Measurements from ENCODE around the gene RBP7.
"Not testable (repeated sequence)": the region's sequence is repeated elsewhere in the genome, so short reads cannot be mapped to it uniquely, and the experiment has no call there.

The RBP7 gene

DNA sequence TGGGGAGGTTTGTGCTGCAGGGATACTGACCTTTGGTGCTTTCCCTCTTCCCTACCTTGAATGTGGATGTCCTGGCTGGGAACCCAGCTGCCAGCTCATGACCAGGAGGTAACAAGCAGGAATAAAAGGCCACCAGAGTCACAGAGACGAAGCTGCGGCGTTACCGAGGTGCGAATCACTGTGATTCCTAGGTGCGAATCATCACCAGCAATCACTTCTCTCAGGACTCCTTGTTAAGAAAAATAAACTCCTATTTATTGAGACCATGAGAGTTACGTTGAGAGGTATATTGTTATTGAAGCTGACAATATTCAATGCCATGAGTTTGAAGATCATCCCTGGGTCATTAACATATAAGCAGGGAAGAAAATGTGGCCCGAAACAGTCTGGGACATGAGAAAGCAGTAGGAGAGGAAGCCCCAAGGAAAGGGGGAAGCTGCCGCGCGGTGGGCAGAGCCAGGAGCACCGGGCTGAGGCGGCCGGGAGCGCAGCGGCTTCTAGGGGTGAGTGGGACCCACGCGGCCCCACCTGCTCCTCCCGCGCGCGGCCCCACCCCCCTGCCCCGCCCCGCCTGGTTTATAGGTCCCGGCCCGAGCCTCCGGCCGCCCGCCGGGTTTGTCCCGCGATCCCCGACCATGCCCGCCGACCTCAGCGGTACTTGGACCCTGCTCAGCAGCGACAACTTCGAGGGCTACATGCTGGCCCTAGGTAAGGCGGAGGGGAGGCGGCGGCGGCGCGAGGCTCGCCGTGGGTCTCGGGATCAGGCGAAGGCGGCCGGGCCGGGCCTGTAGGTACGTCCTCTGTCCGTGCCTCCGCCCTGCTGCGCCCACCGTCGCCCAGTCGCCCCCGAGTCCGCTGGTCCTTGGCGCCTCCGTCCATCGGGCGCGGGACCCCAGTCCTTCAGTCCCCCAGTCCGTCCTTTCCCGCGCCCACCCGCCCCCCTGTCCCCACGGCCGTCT lies at the start of gene RBP7:
RBP7 (plus strand) TSS at position 605 of the 959 bp plus-strand sequence; CDS start at position 636, 31 bp downstream.
- no peak for DNase-seq

DNA sequence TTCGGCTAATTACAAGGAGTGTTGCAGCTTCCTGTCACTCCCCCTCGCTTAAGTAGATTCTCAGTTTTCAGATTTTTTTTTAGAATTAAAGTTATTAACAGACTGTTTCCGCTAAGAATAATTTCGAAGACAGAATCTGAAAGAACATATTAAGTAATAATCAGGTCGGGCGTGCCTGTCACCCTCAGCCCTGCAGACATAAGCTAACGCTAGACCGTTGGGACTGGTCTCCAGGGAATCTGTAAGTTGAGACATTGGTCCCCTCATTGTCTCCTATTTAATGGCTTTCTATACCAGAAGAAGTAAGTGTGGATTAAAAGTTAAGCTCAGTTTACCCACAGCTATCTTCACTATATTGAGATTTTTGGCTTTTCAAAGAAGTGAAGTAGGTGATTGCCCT lies 39.3 kb upstream of the RBP7 start:
- DNase-seq: no peak

DNA sequence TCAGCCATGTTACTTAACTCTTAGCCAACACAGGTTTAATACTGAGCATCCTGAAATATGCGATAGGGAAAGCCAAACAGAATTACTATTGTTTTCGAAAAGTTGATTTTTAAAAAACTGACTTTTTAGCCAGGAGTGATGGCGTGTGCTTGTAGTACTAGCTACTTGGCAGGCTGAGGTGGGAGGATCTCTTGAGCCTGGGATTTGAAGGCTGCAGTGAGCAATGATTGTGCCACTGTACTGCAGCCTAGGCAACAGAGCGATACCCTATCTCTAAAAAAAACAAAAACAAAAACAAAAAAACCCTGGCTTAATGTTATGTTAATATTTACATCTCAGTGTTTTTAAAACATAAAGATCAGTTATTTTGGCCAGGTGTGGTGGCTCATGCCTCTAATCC lies 37.0 kb upstream of the RBP7 start:
- no peak for DNase-seq

DNA sequence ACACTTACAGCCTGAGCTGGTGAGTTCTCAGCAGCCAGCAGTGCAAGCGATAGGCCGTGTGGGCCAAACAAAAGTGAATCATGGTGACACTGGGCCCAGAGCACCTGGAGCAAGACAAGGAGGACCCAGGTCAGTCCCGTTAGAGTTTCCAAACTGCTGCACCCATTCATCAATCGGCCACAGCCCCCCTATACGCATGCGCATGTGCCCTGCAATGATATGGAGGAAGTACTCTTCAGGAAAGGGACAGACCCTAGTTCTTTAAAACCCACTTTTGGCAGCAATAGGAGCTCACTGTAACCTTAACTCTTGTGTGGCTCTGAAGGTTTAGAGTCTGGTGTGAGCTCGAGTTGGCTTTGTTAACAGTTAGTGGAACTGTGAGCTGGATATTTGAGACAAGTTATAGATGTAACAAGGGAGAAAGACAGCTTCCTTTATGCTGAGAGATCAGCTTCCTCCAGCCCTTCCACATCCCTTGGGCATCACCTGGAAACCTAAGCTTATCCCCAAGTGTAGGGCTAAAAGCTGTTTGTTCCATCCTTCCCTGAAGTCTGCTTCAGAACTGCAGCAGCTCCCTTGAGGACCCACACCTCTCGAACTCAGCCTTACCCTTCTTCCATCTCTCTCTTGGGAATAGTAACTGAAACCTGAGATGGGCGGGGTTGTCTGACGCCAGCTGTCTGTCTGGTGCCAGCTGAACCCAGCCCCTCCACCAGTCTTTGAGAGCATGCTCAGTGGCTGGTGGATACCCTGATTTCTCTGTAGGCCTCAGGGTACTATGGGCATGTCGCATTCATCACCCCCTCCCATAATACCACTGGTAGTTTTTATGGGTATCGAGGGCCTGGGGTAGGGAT lies 36.1 kb upstream of the RBP7 start:
- DNase-seq: peak; percentile 23 to 65

- no peak for DNase-seq
These were observed 12.8 kb upstream of the RBP7 start for GRCh38 chr1:9984253-9984652.

GRCh38 chr1:9985001-9985400 lies 12.0 kb upstream of the RBP7 start:
- no peak for DNase-seq

DNA sequence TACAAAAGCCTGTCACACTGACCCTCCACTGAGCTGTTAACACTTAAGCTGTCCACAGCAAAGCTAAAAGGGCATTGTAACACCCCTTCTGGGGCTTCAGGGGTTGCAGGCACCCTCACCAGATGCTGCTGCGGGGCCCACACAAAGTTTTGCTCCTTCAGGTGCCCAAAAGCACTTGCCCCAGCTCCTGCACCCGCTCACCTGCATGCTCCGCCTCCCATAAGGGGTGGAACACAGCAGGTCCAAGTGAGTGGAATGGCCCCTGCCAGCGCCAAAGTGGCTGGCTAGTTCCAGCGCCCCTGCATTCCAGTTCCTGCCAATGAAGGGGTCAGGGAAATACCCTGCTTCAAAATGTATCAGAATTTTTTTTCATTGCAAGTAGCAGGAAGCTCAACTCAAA lies 7.3 kb upstream of the RBP7 start:
- DNase-seq: no peak

DNA sequence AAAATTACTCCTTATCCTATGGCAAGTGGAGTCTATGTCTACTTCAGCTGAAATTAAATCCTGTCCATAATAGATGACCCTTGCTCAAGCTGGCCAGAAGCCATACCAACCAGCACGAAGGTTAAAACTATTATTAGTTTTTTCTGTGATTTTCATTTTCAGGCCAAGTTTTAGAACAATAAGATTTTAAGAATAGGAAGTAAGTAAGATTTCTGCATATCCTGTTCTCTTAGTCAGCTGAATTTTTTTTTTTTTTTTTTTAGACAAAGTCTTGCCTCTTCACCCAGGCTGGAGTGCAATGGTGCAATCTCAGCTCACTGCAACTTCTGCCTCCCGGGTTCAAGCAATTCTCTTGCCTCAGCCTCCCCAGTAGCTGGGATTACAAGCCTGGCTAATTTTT lies 6.1 kb upstream of the RBP7 start:
- DNase-seq: no peak

DNA sequence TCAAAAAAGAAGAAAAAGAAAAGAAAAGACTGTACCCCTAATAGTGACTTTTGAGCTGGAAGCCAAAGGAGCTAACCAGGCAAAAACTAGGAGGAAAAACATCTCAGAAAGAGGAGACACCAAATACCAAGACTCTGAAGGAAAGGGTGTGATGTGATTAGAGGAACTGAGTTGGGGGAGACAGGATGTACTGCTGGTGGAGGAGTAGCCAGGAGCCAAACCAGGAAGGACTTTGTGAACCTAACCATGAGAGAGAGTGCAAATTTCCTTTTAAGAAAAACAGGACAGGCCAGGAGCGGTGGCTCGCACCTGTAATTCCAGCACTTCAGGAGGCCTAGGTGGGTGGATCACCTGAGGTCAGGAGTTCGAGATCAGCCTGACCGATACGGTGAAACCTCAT lies 4.1 kb upstream of the RBP7 start:
- no peak for DNase-seq

- no peak for DNase-seq
These were observed 3.4 kb upstream of the RBP7 start for GRCh38 chr1:9993561-9994075.

DNA sequence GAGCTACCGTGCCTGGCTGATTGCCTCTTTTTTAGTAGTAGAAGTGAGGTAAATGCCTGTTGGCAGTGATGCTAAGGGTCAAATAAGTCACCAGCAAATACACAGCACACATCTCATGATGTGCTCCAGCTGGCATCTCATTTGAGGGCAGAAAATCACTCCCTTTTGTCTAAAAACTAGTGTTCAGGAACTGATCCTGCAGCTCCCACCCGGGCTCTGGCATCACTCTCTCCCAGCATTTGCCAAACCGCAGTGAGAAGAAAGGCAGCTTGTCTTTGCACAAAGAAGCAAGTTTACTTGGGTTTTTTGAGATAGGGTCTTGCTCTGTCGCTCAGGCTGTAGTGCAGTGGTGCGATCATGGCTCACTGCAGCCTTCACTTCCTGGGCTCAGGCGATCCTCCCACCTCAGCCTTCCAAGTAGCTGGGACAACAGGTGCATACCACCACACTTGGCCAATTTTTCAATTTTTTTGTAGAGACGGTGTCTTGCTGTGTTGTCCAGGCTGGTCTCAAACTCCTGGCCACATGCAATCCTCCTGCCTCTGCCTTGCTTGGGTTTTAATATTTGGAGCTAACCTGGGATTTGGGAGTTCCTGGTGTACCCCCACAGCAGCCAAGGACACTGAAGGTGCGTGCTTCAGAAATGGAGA lies 4.1 kb downstream of the RBP7 start:
- no peak for DNase-seq

DNA sequence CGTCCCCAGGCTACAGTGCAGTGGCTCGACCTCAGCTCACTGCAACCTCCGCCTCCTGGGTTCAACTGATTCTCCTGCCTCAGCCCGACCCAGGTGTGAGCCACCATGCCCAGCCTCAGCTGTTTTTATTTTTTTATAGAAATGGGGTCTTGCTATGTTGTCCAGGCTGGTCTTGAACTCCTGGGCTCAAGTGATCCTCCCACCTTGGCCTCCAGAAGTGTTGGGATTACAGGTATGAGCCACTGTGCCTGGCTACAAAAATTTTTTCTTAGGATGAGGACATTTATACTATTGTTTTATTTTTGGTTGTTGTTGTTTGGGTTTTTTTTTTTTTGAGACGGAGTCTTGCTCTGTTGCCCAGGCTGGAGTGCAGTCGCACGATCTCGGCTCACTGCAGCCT lies 8.2 kb downstream of the RBP7 start:
- DNase-seq: not testable (repeated sequence)

- DNase-seq: no peak
These were observed 10.1 kb downstream of the RBP7 start for GRCh38 chr1:10007169-10007568.

DNA sequence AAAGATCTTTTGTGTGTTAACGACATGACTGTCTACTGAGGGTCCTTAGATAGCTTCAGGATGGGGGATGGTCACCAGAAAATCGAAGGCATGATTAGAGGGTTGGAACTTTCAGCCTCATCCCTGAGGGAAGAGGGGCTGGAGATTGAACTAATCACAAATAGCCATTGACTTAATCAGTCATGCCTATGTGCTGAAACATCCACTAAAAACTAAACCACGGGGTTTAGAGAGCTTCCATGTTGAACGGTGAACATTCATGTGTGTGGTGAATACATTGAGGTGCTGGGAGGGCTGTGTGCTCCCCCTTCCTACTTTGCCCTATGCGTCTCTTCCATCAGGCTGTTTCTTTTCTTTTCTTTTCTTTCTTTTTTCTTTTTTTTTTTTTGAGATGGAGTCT lies 17.0 kb downstream of the RBP7 start:
- DNase-seq: no peak

GRCh38 chr1:10019561-10019960 lies 22.5 kb downstream of the RBP7 start:
- DNase-seq: no peak

DNA sequence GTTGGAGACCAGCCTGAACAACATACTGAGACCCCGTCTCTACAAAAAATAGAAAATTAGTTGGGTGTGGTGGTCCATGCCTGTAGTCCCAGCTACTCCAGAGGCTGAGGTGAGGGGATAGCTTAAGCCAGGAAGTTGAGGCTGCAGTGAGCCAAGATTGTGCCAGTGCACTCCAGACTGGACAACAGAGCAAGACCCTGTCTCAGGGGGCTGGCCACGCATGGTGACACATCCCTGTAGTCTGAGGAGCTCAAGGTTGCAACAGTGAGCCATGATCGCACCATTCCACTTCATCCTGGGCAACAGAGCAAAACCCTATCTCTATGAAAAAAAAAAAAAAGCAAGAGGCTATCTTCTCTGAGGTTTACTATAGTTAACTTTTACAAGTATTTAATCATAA lies 23.1 kb downstream of the RBP7 start:
- no peak for DNase-seq

DNA sequence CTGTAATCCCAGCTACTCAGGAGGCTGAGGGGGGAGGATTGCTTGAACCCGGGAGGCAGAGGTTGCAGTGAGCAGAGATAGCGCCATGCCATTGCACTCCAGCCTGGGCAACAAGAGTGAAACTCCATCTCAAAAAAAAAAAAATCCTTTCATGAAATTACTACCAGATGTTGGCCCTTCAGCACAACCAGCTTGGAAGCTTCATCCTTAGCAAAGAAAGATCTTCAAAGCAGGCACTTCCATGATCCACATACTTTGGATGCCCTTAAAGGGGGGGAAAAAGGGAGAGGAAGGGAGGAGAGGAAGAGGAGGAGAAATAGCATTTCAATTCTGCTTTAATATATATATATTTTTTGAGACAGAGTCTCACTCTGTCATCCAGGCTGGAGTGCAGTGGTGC lies 23.6 kb downstream of the RBP7 start:
- not testable (repeated sequence) for DNase-seq

DNA sequence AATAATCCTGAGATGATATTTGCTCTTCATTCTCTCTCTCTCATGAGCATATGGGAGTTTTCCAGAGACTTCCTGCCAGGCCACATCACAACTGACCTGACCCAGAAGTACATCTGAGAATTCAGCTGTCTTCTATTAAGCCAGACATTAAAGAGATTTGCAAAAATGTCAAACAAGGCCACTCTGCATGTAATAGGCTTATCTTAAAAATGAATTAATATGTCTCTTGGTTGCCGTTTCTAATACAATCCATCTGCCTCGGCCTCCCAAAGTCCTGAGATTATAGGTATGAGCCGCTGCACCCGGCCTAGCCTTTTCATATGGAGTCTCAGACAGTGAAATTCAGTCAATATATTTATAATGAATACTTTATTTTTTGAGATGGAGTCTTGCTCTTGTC lies 25.0 kb downstream of the RBP7 start:
- DNase-seq: not testable (repeated sequence)

DNA sequence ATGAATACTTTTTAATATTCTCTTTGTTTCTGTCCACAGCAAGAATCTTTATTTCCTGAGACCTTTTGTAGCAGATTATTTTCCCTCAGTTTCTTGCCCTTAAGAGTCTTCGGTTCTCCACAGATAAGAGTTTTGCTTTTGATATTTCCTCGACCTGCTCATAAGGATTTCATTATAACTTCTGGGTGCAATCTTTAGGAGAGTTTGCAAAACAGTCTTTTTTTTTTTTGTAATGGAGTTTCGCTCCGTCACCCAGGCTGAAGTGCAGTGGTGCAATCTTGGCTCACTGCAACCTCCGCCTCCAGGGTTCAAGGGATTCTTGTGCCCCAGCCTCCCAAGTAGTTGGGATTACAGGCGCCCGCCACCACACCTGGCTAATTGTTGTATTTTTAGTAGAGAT lies 25.6 kb downstream of the RBP7 start:
- DNase-seq: no peak

DNA sequence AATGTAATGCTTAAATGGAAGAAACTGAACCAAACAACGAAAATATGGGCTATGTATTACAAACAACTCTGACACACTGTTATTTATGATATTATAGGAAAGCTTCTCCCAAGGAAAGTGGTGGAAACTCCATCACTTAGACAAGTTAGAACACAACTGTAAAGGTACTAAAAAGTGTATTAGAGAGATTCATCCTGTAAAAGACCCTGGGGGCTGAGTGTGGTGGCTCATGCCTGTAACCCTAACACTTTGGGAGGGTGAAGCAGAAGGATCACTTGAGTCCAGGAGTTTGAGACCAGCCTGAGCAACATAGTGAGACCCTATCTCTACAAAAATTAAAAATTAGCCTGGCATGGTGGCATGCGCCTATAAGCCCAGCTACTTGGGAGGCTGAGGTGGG lies 28.3 kb downstream of the RBP7 start:
- no peak for DNase-seq

GRCh38 chr1:10027027-10027426 lies 30.0 kb downstream of the RBP7 start:
- DNase-seq: no peak

DNA sequence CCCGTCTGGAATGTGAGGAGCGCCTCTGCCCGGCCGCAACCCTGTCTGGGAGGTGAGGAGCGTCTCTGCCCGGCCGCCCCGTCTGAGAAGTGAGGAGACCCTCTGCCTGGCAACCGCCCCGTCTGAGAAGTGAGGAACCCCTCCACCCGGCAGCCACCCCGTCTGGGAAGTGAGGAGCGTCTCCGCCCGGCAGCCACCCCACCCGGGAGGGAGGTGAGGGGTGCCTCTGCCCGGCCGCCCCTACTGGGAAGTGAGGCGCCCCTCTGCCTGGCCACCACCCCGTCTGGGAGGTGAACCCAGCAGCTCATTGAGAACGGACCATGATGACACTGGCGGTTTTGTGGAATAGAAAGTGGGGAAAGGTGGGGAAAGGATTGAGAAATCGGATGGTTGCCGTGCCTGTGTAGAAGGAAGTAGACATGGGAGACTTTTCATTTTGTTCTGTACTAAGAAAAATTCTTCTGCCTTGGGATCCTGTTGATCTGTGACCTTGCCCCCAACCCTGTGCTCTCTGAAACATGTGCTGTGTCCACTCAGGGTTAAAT lies 32.0 kb downstream of the RBP7 start:
- not testable (repeated sequence) for DNase-seq

GRCh38 chr1:10031461-10031860 lies 34.4 kb downstream of the RBP7 start:
- no peak for DNase-seq
